Left lobe of liver (tissue), 2 donors: ENCODE measurements around the gene PZP. TPM values are rescaled to one million over a fixed set of nuclear protein-coding genes. Genes with fewer than 3 reads are reported as not detected.

ENCODE experiments used
- ATAC-seq: fragments of 200-7000 bp; cut with Tn5 transposase; one replicate; pipeline ENCODE4 v1.9.1; 2020; ENCODE audit warnings: mild to moderate bottlenecking, moderate library complexity
- DNase-seq: peaks from one replicate; pipeline ENCODE4 v3.0.0-alpha.2; 2020; ENCODE audit warnings: low spot score
- total RNA-seq: library from RNA; stranded (reverse); gene quantifications from one replicate; pipeline ENCODE4 v1.2.1, GENCODE V29; 2021
- donor health status: DM: no; HTN: no; CAD: no; lungs with moderate emphysema.
- donor health status: DM: no; HTN: yes; CAD: no.

The PZP gene
- total RNA-seq, 1 donor from 2014 or later = 0.70 TPM

DNA sequence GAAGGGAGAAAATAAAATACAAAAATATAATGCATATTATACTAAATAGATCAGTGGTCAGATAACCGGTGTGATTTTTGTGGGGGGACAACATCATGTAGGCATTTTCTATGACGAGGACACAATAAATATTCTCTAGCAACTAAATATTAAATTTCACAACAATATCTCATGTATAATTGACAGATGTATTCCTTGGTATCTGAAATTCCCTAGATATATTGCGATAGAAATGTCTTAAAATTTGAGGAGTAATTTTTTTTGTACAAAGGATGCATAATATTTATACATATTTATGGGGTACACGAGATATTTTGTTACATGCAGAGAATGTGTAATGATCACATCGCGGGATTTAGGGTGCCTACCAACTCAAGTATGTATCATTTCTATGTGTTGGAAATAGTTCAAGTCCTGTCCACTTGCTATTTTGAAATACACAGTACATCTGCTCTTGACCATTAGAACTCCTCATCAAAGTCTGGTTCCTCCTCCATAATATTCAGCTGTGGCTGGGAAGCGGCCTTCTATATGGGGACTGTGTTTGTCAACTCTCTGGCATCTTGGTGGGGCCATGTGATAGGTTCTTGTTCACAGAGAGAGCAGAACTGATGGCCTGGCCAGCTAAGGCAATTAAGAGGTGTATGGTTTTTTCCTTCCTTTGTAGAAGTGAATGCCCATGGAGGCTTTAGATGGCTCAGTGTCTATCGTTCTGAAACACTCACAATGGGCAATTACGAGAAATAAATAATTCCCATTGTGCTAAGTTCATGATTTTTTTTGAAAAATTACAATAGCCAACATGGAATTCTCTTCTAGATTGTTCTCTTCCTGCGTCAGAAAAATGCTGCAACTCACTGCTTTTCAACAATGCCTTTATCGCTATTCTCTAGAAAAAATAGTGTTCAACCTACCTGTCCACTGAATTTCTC is 101.3 kb downstream of the PZP start:
- no peak for ATAC-seq
- DNase-seq = no peak

DNA sequence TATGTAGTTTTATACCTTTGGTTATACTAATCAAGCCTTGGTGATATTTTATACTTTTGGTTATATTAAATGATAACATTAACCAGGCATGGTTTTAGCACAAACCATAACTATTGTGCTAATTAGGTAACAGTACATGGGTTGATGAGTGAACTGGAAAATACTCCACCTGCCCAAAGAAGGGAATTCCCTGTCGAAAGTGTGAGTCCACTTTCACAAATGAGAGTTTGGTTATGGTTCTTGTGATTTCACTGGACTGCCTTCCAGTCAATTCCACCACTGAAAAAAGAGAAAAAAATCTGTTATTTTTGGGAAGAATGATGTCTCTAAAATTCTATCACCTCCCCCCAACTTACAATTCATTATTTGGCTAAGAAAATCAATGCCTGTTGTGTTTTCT is 102.1 kb downstream of the PZP start:
- ATAC-seq = no peak
- DNase-seq = no peak

DNA sequence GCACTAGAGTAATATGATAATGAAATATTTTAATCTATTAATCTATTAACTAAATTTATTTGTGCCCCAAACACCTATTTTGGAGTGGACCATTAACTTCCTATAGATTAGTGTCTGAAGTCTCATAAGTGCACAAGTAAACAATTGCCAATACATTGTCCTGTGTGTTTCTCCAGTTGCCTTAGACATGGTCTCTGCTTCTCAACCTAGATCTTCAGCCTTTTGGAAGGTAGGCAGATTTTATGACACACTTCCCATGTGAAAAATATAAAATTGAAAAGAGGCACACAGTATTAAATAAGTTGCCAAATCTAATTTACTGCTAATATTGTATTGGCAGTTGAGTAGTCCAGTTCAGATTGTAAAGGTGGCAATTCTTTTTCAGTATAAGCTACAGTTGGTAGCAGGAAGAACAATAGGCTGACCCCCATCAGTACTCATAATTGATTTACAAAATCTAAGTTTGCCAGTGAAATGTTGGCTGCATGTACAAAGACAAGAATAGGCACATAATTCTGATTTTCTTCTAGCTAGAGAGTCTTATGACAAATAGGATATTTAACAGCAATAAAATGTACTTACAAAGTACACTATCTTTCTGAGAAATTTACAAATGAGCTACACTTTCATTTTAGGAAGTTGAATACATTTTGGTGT is 103.3 kb downstream of the PZP start:
- ATAC-seq = no peak
- DNase-seq = no peak

DNA sequence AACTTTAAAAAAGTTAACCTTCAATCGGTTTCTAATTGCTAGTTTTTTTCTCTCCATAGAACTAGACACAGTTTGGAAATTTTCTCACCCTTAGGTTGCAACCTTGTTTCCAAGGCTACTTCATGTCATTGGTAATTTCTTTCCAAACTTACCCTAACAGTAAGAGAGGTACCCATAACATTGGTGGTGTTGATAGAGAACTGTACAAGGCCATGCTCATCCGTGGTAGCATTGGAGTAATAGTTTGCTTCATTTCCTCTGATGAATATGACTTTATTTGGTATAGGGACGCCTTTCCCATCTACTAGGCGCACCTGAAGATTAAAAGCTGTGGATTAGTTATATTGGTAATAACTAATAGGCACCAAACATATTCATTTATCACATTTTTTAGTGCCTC is 104.1 kb downstream of the PZP start:
- no peak for ATAC-seq
- DNase-seq = no peak

DNA sequence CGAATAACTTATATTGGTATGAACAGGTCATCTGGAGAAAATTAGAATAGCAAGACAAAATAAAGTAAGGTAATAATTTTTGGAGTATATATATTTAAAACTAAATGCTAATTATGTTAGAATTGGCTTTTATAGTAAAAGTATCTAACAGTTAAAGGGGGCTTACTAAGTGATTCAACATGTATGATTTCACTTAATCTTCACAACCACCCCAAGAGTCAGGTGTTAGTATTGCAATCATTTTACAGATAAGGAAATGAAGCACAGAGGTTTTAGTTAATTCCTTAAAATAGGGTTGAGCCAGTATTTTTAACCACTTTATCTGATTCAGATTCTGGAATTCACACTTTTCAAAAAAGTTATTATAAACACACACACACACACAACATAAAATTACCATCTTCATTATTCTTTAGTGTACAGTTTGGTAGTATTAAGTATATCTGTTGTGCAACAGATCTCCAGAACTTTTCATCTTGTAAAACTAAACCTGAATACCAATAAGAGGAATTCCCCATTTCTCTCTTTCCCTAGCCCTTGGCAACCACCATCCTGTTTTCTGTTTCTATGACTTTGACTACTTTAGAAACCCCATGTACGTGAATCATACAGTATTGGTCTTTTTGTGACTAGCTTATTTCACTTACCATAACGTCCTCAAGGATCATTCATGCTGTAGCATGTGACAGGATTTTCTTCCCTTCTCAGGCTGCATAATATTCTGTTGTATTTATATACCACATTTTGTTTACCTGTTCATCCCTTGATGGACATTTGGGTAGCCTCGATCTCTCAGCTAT is 104.9 kb downstream of the PZP start:
- DNase-seq (no peak), ATAC-seq (no peak)

DNA sequence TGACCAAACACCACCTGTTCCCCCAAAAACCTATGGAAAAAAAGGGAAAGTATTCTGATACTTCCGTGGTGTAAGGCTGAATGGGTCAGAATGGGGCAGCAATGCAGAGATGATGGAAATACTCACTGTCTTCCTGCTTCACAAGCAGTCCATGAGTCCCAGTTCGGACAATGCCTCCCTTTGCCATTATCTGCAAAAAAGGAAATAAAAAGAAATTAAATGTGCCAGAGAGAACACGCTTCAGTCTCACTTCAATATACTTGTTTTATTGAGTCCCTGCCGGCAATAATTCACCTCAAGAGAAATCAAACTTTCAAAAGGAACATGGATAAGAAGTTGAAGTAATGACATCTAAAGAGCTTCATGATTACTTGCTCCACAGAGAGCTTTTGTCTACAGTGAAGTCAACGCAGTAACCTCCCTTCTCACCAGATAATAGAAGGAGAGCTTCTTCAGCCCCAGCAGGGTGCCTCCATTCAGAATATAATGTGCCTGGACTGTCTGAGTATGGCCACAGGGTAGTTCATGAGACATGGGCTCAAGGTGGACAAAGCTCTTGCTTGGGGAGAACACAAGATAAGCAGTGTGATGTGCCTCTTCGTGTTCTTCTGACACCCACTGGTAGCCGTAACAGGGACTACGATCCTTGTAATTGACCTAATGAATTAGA is 107.0 kb downstream of the PZP start:
- no peak for ATAC-seq

DNA sequence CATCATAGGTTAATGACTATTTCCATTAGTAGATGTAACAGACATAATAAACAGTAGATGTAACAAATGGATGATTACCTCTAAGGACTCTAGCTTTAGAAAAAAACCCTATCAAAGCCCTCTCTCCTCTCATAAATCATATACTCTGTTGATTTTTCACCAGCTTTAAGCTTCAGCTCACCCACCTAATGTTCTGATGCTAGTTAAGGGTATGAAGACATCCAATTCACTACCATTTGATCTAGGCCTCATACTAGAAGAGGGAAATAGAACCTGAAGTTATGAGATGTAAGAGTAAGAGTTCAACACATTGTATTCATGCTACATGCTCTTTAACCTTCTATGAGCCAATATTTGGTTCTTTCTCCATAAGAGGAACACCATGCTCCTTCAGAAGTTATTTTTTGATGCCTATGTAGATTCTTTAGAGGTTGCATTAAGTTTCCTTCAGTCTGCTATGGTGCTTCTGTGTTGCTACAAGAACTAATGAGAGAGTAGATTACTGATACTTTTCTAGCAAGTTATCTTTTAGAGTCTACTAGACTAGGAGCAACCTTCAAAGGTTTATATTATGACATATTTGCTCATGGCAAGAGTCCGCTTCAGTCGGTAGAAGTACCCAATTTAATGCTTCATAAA is 108.5 kb downstream of the PZP start:
- ATAC-seq = no peak
- no peak for DNase-seq

More for the DNA sequence above, 107.0 kb downstream of the PZP start:
- no peak for DNase-seq

Other genes starting within 250 kb of the PZP start
- 1.9 TPM for gene KLRG1, start 218.8 kb downstream of the PZP start, total RNA-seq
- 915 TPM for gene A2M, start 92.5 kb downstream of the PZP start, total RNA-seq